GM18870 (cell line): ENCODE results near the gene TAPBPL.
"Not testable (repeated sequence)": the region's sequence is repeated elsewhere in the genome, so short reads cannot be mapped to it uniquely, and the experiment has no call there.

ENCODE experiments used
- ATAC-seq: cut with Tn5 transposase; IDR thresholded peaks from one replicate; pipeline ENCODE4 v1.9.1; 2021; ENCODE audit warnings: moderate library complexity; ENCODE audit not compliant: unreplicated experiment

TAPBPL gene, protein sequence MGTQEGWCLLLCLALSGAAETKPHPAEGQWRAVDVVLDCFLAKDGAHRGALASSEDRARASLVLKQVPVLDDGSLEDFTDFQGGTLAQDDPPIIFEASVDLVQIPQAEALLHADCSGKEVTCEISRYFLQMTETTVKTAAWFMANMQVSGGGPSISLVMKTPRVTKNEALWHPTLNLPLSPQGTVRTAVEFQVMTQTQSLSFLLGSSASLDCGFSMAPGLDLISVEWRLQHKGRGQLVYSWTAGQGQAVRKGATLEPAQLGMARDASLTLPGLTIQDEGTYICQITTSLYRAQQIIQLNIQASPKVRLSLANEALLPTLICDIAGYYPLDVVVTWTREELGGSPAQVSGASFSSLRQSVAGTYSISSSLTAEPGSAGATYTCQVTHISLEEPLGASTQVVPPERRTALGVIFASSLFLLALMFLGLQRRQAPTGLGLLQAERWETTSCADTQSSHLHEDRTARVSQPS

DNA sequence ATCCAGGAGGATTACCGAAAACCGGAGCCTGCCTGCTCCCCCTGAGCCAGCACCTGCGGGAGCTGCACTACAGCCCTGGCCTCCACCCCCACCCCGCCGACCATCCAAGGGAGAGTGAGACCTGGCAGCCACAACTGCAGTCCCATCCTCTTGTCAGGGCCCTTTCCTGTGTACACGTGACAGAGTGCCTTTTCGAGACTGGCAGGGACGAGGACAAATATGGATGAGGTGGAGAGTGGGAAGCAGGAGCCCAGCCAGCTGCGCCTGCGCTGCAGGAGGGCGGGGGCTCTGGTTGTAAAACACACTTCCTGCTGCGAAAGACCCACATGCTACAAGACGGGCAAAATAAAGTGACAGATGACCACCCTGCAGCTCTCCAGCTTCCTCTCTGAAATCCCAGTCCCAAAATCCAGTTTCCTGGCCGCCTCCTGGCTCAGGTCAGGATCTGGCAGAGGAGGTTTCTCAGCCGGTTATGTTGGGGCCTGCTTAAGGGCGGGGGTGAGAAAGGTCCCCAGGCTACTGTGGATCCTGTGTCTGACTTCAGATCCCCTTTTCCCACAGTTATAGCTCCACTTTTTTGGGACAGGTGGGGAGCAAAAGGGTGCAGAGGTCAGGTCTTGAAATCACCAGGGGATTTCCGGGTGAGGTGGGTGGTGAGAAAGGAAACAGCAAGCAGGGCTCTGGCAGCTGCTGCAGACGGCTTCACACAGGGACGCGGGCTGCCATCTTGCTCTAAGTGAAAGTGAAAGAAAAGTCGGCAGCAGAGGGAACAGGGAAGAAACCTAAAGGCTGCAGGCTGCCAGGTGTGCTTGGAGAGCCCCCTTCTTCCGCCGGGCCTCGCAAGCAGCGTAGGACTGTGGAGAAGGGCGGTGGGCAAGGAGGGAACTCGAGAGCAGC lies at the start of gene TAPBPL:
Gene TAPBPL, plus strand, starts transcription at position 695 of the 897 bp plus-strand sequence. CDS start 207 bp downstream, outside the sequence.
- peak; percentile 59 for ATAC-seq

DNA sequence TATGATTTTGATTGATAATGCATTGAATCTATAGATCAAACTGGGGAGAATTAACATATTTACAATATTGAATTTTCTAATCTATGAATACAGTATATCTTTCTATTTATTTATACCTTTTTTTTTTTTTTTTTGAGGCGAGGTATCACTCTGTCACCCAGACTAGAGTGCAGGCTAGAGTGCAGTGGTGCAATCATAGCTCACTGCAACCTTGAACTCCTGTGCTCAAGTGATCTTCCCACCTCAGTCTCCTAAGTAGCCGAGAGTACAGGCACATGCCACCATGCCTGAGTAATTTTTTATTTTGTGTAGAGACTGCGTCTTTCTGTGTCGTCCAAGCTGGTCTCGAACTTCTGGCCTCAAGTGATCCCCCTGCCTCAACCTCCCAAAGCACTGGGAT lies 47.5 kb upstream of the TAPBPL start:
- ATAC-seq, result no peak

DNA sequence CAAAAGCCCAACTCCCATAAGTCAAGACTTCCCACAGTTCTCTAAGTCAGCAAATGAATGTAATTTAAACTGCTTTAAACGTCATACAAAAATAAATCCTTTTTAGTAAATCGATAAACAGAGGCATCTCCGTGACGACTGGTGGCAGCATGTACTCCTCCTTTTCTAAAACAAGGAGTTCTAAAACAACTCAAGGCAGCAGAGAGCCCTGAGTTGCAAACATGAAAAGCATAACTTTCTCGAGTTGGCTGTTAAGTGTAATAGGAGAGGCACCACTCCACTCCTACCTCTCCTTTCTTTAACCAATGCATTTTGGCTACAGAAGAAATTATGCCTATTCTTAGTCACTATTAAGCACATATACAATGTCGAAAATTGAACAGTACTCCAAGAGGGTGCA lies 45.9 kb upstream of the TAPBPL start:
- no peak for ATAC-seq

DNA sequence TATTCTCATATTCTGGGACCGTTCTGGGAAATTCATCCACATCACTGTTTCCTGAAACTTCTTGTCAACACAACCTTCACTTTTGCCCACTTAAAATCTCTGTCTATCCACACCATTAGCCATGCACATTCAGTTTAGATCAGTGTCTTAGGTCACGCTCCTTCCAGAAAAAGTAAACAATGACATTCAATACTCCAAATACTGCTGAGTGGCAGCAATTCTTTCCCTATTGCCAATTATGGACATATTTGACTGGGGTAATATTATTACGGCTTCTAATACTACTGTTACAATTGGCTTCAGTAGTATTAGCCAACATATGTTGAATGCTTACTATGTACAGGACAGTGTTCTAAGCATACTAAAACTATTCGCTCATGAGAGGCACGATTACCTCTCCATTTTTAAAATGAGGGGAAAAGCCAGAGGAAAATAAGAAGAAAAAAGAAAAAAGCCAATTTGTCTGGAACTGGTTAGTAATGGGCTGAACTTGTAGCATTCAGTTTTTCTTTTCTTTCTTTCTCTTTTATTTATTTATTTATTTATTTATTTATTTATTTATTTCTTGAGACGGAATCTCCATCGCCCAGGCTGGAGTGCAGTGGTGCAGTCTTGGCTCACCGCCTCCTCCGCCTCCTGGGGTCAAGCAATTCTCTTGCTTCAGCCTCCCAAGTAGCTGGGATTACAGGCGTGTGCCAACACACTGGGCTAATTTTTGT lies 44.4 kb upstream of the TAPBPL start:
- no peak for ATAC-seq

DNA sequence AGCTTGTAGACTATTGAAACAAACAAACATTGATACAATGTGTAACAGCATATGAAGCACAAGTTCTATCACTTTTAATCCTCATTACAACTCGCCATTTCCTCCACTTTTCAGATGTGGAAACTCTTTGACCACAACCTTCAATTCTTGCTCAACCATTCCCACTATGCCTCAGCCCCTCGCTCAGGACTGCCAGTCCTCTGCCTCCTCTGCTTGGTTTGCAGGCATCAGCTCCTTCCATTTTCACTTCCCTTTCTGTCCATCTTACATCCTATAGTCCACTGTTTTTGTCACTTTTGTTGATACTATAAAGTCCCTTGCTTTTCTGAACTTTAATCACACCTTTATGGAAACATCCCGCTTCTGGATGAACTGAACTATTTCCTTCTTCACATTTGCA lies 35.2 kb upstream of the TAPBPL start:
- ATAC-seq, result no peak

DNA sequence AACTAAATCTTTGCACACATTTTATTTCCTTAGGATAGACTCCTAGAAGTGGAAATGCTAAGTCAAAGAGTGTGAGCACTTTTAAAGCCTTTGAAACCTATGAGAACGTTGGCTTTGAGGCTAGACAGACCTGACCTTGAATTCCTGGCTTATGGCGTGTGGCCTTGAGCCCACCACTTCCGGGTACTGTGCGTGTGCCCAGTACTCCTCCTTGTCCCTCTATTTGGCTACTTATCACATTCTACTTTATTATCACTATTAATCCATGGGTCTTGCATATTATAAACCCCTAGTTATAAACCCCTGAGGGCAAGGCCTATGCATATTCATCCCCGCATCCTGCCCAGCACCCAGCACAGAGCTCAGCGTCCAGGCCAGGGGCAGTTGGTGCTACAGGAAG lies 33.0 kb upstream of the TAPBPL start:
- ATAC-seq, result no peak

DNA sequence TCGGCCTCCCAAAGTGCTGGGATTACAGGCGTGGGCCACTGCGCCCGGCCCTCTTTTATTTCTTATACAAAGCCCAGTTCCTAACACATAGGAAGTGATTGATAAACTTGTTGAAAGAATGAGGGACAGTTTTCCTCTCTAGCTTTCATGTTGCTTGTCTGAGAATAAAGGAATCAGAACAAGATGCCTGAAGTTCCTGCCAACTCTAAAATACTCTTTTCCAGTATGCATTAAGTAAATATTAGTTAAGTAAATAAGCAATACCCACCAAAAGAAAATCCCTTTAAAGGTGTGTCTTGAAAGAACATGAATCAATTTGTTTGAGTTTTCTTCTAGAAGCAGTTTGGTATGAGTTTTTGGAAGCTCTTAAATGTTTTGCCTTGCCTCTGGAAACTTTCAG lies 31.5 kb upstream of the TAPBPL start:
- ATAC-seq, result no peak

DNA sequence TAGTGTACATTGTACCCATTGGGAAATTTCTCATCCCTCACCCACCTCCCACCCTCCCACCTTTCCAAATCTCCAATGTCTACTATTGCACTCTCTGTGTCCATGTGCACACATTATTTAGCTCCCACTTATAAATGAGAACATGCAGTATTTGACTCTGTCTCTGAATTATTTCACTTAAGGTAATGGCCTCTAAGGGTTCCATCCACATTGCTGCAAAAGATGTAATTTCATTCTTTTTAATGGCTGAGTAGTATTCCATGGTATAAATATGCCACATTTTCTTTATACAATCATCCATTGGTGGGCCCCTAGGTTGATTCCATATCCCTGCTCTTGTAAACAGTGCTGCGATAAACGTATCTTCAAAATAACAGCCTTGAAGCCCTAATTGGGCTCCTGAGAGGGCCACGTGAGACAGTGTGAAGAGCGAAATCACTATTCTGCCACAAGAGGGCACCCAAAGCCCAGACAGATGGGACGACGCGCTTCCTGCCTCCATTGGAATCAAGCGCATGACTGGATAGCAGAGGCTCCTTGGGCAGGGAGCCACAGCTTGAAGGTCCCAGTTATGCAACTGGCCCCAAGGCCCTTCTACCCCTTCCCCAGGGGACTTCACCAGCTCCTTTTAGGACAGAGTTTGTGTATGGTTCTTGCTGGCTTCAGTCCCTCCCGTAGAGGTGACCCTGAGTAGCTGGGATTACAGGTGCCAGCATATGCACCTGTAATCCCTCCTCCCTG lies 28.4 kb upstream of the TAPBPL start:
- no peak for ATAC-seq

DNA sequence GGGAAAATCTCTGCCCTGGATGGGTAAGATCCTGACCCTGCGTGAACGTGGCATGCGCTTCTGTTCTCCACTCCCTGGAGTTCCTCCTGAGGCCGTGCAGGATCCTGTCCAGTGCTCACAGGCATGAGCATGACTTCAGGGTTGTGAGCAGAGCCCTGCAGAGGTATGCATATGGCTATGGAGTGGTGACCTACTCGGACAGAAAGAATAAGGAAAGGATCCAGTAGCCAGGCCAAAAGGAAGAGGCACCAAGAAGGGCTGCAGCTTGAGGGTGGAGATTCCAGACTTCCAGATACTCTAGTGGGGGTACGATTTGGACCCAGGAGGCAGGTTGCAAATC lies 27.9 kb upstream of the TAPBPL start:
- ATAC-seq, result no peak

DNA sequence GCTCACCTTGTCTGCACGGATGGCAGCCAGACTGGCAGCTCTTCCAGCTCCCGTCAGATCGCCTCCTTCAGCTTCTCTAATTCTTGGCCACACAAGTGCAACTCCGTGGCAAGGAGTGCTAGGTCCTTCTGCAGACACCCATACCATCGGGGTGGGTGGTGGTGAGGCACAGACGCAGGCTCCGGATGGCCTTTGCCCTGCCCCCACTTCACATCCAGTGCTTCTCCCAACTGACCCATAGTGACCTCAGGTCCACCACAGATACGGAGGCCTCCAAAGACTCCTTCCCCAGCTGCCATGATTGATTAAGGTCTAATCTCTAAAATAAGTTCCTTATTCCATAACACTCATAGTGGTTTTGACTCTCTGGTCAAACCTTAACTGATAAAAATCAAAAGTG lies 27.0 kb upstream of the TAPBPL start:
- ATAC-seq, result no peak

DNA sequence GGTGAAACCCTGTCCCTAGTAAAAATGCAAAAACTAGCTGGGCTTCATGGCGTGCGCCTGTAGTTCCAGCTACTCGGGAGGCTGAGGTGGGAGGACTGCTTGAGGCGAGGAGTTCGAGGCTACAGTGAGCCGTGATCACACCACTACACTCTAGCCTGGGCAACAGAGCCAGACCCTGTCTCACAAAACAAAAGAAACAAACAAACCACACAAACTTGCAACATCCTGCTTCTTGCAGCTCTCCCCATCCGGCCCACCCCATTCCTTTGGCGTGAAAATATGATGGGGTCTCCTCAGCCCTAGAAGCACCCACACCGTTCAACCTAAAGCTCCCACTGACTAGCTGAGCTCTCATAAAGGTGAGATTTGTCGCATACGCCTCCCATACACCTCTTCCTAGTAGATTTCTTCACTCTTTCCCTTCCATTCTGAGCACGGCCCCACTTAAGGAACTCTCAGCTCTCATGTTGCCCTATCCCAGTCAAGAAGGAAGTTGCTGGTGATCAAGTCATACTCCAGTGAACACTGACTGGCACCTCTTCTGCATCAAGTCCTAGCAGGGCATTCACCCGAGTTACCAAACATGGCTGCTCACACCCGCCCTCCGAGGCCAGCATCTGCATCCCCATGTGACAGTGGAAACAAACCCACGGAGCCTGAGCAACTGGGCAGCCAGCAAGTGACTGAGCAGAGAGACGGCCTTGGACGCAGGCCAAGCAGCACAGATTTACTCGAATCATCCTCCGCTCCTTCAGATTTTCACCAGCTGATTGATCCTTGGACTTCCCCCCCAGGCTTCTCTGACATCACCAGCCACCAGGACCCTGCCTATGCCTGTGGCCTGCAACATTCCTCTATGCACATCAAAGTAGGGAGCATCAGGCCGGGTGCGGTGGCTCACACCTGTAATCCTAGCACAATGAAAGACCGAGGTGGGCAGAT lies 26.0 kb upstream of the TAPBPL start:
- no peak for ATAC-seq

DNA sequence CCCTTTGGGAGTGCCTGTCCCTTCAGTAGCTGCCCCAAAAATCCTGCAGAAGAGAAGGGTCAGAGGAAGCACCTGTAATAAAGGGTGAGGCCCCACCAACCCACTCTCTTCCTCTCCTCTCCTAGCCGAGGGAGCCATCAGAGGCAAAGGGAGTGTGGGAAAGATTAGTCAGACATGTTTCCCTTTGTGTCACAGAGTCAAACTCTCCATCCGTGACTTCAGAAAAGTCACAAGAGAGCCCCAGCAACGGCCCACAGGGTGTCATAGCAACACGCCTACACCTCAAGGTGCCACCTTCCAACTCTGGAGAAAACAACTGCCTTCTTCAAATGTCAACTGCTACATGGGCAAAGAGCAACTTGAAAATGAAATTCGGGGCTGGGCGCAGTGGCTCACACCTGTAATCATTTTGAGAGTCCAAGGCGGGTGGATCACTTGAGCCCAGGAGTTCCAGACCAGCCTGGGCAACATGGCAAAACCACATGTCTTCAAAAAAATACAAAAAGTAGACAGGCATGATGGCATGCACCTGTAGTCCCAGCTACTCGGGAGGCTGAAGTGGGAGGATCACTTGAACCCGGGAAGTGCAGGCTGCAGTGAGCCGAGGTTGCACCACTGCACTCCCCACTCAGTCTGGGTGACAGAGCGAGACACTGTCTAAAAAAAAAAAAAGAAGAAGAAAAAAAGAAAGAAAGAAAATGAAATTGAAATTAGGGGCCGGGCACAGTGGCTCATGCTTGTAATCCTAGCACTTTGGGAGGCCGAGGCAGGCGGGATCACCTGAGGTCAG lies 24.8 kb upstream of the TAPBPL start:
- ATAC-seq, result peak; percentile 58

DNA sequence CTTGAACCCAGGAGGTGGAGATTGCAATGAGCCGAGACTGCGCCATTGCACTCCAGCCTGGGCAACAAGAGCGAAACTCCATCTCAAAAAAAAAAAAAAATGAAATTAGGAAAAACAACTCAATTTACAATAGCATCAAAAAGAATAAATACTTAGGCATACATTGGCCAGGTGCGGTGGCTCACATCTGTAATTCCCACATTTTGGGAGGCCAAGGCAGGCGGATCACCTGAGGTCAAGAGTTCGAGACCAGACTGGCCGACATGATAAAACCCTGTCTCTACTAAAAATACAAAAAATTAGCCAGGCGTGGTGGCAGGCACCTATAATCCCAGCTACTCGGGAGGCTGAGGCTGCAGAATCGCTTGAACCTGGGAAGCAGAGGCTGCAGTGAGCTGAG lies 24.0 kb upstream of the TAPBPL start:
- not testable (repeated sequence) for ATAC-seq

DNA sequence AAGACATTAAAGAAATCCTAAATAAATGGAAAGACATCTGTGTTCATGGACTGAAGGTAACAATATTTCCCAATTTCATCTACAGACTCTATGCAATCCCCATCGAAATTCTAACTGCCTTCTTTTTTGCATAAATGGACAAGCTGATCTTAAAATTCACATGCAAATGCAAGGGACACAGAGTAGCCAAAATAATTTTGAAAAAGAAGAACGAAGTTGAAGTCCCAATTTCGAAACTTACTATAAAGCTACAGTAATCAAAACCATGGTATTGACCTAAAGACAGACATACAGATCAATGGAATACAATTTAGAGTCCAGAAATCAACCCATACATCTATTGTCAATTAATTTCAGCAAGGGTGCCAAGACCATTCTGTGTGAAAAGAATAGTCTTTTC lies 23.5 kb upstream of the TAPBPL start:
- ATAC-seq, result no peak

DNA sequence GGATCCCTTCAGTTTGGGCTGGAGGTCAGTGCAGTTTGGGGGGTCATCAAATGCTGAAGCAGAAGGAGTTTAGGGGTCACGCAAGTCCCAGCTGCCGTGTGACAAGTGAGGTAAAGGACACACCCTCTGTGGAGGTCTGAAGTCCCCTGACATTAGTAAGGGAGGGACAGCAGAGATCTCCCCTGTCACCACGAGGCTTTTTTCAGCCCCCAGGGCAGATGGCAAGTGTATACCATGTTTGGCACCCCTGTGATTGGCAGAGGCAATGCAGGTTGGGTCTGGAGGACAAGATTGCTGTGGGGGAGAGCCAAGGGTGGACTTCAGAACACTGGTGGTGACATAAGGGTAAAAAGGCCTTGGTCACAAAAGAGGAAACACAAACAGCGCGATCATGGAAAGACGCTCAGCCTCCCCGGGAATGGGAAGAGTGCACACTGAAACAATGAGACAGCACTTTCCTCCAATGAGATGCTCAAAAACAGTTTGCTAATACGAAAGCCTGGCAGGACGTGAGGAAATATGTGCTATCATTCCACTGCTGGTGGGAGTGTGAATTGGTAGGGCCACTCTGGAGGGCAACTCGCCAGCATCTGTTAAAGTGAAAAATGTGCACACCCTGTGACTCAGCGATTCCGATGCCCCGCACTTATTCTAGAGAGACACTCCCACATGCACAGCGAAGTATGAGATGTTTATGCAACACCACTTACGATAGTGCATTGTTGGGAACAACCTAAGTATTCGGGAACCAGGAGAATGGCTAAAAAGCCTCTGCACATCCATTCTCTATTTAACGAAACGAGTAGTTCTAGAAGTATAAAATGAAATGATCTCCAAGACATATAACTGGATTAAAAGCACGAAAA lies 21.5 kb upstream of the TAPBPL start:
- no peak for ATAC-seq

DNA sequence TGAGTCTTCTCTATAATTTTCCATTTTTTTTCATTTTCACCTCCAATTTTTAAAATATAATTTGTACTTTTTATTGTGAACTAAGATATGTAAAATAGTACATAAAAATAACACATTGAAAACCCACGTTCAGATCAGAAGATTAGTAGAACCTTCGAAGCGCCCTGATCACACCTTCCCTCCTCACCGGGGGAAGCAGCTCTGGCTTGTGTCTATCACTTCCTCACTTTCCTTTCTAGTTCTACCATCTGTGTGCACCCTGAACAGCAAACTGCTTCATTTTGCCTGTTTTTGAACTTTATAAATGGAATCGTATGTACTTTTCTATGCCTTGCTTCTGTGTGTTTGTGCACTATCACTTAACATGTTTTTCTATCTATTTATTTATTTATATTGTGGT lies 18.9 kb upstream of the TAPBPL start:
- no peak for ATAC-seq

DNA sequence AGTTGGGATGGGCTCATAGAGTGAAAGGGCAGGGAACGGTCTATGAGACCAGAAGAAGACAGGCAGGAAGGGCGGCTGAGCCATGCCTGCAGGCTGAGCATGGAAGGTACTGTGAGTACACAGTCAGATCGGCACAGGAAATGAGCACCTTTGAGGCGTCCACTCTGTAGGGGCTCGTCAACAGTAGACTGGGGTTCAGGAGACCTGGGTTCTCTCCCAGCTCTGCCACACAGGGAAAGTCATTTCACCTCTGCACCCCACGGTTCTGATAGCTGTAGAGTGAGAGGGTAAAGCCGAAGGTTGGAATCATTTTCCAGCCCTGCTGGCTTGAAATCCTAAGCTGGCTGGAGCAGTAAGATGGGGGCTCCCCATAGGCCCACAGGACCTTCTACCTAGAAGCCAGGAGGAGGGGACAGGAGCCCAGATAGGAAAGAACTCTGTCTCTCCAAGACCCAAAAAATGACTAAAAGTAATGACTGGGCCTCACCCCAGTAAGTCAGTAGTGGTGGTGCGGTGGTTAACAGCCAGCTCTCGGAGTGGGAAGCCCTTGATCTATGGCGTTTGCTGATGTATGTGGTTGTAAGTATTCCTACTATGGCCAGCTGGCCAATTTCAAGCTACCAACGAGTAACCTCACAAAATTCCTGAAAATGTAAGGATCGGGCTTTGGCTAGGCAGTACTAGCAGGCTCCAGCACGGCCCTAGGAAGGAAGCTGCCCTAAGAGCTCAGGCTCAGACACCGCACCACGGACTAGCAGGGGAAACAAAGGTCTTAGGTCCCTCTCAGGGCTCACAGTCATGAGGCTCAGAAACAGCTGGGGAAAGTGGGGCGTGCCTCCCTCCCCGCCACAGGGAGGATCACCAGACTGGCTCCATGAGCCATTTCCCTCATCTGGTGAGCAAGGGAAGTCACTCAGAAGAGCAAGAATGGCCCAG lies 17.4 kb upstream of the TAPBPL start:
- no peak for ATAC-seq
